ENCODE measurements around the gene TMEM164.

Gene TMEM164

DNA sequence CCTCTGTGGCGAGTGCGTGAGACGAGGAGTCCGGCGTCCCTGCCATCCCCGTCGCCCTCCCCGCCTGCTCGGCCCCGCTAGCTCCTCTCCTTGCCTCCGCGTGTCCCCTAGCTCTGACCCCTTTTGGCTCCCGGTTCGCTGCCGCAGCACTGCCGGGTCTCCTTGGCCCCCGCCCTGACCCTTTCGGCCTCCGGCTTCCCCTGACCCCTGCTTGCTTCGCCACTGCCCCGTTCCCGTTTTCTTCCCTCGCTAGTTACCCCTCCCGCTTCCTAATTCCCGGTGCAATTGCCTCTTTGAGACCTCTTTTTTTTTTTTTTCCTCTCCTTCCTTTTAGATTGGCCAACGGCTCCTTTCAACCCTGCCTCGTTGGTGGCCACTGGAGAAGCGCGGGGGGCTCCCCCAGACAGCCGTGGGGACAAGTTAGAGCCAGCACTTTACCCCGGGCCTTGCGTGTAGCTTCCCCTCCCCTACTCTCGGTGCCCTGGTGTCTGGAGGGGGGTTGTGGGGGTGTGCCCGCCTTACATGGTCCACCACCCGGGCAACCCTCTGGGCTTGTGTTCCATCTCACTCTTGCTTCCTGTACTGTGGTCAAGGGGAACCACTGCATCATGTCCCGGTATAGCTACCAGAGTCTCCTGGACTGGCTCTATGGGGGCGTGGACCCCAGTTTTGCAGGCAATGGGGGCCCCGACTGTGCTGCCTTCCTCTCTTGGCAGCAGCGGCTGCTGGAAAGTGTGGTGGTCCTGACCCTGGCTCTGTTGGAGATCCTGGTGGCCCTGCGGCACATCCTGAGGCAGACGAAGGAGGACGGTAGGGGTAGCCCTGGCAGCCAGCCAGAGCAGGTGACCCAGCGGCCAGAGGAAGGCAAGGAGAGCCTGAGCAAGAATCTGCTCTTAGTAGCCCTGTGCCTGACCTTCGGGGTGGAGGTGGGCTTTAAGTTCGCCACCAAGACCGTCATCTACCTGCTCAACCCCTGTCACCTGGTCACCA, 548 bp downstream of the TMEM164 start:
- peak in 3 of 4 experiments; percentile 29 to 33 (median 32) for DNase-seq

DNA sequence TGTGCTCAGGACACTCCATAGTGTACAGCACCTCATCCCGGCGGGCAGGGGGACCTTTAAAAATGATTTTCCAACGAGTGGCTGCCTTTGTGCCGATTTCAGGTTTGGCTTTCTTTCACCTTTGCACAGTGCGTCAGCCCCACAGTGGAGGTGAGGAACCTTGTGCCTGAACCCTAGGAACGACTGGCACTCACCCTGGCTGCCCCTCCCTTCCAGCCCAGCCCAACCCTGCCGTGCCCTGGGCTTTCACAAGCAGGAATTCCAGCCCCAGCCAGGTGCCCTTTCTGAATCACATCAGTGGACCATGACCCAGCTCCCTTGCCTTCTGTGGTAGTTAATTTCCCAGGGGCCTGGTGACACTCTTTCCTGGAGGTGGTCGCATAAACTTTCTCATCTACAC, 1.3 kb downstream of the TMEM164 start:
- no peak for DNase-seq

DNA sequence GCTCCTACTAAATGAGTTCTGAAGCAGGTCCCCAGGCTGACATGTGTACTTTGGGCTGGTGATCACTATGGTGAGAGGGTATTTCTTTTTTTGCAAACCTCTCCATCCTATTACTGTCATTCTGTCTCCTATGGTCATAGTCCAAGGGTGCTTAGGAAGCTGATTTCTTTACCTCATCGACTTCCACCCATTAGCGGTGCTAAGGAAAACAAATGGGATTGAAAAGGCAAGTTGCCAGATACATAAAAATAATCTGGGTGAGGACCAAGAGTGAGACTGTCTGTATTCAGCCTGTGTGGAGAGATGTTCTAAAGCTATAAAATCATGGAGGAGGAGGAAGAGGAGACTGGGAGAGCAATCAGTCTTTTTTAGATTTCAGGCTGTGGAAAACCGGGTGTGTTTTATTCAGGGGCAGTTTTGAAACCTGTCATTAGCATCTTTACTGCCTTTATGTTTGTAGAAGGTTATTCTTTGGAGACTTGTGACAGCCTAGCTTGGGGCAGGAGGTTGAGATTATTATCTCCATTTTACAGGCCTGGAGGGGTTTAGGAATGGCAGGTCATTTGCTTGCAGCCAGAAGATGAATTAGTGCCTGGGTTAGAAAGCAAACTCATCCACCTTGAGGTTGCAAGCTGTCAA, 1.9 kb downstream of the TMEM164 start:
- DNase-seq = no peak

DNA sequence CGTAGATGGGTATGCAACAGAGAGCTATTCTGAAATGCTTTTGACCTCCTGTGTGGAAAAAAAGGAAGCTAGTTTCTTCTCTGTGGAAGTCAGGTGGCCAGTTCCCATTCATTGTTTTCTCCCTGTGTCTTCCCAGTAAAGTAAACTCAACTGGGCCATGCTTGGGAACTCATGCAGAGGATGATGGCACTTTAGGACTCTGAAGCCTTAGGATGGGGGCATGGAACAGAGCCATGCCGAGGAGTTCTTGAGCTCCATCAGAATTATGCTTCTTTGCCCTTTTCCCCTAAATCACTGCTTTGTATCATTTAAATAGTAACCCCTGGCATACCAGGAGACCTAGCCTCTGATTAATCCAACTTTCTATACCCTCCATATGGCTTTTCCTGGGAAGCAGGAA, 3.2 kb downstream of the TMEM164 start:
- peak in 2 of 4 experiments; percentile 19 to 23 for DNase-seq

DNA sequence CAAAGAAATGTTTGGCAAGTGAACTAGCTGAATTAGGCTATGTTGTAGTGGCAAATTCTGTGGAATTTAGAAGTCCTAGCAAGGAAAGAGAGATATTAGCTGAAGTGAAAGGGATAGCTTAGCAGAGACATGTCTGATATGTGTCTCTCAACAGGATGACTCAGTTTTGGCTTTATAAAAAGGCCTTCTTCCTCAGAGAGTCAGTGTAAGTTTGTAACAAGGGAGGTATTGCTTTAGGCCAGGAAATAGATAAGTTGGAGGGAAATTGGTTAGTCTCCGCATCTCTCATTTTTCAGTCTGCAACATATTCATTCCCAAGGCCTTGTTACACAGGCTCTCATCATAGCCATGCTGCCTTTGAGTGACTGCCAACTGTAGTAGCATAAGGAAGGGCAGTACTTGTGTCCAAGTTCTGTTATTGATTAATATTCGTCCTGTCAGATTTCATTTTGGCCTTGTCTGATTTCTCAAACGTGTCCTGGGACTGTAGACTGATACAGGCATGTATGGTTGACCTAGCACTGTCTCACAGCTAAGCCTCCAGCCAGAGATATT, 4.0 kb downstream of the TMEM164 start:
- DNase-seq = peak in 1 of 4 experiments; percentile 18

DNA sequence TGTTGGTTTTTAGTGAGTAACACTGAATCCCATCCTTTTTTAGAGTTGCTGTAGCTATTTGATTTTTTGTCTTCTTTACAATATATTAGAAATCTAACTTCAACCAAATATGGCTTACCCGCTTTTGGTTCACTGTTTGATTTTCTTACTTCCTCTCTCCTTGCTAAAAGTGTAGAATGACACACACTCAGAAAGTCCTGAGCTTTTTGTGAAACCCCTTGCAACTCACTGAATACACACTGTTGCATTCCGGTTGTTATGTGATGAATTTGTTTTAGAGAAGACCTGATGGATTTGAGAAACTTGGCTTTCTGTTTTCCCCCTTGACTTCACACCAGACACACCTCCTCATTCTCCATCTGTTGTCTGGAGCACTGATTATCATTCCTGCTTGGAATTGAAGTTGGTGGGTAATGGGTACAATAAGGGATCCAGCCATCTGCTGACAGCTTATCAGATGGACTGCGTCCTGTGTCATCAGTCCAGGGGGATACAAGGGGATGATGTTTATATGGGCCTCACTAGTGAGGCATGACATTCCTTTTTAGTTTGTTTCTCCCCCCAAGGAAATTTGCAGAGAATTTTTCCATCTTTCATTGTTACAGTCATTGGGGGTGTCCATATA, 5.2 kb downstream of the TMEM164 start:
- DNase-seq = peak in 2 of 4 experiments; percentile 17 to 27

DNA sequence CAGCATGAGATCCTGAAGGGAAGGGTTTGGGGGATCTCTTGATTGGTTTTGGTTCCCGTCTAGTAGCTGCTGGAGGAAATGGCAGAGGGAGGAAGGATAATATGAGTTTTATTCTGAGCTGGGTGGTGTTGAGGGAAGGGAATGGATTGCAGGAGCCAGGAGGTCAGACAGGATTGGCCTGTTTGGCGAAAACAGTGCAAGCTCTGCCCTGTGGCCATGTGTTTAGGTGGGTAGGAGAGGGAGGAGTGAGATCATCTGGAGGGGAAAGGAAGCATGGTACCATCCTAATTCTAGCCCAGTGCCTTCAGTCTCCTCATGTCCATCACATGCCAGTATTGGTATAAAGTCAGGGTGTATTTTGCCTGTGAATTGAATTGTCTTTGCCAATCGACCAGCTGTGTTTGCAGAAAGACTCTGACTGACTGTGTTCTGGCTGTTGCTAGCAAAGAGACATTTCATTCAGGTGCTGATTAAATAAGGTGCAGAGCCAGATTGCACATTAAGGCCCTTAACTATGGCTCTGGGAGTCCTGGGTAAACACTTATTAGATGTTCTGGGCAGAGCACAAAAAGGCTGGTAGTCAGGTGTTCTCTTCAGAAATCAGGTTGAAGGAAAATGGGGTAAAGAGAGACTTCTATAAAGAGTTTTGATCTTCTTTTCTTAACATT, 10.0 kb downstream of the TMEM164 start:
- DNase-seq = no peak

DNA sequence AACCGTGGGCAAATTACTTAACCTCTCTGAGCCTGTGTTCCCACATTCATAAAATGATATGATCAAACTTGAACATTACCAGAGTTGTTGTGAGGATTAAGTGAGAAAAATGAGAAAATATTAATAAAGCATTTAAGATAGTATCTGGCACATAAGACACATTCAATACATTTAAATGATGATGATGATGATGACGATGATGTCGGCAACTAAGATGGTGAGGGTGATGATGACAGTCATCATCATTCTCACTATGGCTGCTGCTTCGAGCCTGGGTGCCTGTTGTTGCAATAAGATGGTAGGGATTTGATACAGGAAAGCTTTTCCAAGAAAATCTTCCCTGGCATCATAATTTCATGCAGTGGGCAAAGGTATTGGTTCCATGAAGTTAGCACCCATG, 11.1 kb downstream of the TMEM164 start:
- DNase-seq = no peak

DNA sequence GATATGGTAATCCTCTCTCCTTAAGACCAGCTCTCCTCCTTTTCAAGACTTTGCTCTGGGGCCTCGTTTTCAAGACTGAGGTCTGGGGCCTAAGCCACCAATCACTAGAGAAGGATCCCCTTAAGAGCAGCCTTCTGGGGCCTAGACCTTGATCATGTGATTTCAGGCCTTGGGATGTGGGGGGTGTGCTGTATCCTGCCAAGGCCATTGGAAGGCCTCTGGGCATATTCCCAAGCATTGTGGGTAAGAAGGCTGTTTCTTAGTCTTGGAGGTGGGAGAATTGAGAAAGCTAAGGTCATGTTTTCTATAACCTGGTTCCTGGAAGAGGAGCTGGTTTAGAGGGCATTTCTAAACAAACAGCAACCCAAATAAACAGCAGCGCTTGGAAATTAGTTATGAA, 12.1 kb downstream of the TMEM164 start:
- no peak for DNase-seq

DNA sequence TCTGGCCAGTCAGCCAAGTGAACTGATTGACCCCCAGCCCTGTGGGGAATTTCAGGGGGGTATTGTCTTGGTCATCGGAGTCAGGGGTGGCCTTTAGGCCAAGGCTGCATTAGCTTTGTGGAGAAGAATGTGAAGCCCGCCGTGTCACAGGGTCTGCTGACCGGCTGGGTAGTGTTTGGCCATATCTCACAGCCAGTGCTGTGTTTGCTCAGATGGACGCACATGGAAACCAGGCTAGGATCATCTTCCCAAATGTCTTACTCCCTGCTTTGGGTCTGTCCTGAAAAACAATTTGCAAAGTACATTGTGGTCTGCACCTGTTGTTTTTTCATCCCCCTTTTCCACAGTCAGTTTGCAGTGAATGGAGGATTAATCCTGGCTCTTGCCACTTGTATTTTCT, 13.0 kb downstream of the TMEM164 start:
- no peak for DNase-seq

DNA sequence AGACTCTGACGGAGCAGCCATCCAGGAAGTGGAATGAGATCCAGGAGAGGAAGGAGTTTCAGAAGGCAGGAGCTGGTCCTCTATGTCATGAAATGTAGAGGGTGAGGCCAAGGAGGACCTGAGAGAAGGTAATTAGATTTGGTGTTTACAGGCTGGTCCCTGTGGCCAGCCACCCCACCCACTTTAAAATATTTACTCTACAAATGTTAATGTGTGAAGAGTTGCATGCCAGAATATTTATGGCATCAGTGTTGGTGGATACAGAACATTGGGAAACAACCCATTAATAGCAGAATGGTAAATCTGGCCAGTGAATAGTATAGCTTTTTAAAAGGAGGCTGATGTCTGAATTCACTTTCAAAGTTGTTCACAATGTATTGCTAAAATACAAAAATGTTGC, 17.6 kb downstream of the TMEM164 start:
- no peak for DNase-seq

DNA sequence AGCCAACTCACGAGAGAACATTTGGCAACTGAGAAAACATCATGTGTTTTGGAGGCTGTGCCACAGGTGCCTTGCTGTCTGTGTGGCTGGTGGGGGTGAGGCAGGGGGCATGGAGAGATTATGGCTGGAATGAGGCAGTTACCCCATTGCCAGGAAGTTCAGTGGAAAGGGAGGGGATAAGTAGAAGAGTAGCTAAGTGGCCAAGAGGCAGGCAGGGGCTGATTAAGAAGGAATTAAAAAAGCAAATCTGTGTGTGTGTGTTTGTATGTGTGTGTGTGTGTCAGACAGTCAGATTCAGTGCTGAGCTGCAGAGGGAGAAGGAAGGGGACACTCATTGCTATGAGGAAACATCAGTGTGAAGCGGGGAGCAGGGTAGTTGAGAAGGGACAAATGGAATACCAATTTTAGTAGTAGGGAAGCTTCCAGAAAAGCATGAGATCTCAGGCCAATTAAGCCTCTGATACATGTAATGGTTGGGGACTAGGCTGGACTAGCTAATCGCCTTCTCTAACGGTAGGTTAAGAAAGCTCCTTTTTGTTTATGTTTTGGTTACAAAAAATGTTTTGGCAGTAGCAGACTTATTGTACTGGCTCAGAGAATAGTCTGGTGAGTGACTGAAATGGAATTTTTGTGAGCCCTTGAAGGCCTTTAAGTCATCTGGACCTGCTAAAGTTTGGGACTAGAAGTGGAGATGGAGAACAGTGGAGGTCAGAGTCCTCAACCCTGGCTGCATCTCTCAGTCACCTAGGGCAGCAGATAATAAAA, 18.5 kb downstream of the TMEM164 start:
- DNase-seq = no peak

DNA sequence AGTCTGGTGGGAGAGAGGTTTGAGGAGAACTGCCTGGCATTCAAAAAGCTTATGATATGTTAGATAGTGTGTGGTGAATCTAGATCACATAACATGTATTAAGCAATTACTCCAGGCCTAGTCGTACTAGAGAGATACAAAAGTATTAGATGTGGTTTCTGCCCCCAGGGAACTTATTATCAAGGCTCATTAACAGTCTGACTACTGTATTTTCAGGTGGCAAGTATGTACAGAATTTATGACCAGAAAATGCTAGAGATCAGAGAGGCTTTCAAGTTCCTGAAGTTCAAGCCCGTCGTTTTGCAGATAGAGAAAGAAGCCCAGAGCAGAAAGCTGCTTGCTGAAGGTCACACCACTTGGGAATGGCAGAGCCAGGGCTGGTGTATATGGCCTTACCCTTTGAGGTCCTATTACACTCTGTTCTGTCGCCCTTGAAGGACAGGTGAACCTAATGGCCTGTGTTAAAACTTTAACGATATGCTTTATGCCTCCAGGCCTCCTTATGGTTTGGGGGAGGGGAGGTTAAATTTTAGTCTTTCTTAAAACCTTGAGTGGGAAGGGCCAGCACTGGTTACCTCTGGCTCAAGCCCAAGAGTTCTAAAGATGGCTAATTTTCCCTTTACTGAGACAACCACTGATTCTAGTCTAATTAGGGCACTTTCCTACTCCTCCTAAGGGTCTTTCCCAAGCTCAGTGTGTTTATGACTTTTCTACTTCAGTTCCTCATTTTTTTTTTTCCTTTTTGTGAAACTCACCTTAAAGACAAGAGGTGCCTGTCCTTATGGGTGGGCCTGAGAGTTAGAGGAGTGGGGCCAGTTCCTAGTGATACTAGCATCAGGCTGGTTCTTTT, 19.9 kb downstream of the TMEM164 start:
- DNase-seq = no peak

DNA sequence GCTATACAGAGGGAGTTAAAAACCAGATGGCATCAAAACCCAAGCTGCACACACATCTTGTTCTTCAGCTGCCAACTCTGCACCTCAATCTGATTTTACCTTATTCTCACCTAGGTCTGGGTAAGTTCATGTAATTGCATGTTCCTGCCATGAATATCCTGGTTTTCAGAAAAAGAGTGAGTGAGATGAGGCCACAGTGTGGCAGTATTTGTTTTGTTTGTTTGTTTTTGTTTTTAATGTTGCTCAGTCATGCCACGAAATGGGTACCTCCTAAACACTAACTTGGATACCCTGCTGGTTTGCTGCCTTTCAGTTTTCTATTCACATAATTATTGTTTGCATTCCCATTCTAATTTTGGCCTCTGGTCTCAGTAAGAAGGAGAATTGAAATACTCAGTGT, 22.5 kb downstream of the TMEM164 start:
- no peak for DNase-seq

DNA sequence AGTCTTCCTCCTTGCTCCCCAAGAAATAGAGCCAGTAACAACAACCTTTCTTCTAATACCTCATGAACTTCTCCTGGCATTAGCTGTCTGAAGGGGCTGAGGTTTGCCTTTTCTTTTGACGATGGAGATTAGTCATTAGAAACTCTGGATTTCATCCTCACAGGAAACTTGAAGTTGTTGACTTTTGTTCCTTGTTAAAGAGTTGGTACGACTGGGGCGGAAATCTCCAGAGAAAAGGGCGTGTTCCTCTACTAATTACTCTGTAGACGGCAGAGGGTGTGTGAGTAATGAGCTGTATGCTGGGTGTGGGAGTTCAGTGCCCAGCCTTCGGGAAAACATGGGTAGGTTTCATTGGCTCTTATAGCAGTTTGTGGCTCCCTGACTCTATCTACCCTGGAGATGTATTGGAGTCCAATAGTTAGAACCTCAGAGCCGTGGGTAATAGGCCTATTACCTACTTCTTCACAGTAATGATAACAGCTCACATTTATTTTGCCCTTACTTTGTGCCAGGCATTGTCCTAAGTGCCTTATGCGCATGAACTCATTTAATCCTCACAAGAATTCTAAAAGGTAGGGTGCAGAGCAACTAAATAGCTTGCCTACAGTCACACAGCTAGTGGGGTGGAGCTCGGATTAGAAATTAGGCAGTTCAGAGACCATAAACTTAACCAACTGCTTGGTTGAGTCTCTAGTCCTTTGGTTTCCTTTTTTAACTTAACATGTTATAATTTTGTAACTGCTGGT, 23.4 kb downstream of the TMEM164 start:
- peak; percentile 67 to 87 (median 76) for DNase-seq

DNA sequence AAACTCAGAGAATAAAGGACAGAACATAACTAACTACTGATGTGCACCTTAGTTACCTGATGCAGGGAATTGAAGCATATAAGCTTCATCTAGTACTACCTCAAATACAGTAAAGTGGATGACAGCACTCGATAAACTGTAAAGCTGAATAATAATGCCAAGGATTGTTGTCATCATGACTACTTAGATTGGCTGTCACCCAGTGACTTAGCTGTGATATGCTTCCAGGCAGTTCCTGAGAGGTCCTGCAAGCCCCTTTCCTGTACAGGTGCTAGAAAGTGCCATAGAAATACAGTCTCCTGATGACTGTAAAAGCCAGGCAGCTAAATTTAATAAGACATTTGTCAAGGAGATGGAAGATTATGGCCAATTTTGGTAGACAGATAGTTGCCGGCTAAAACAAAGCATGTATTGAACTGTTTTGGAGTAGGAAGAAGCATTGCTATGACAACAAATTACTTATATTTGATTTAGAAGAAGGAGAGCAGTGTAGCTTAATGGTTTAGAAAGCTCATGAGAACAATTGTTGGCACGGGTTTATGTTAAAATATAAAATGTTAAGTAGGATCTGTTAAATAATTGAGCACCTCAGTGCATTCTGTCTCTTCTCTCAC, 29.7 kb downstream of the TMEM164 start:
- DNase-seq = no peak

DNA sequence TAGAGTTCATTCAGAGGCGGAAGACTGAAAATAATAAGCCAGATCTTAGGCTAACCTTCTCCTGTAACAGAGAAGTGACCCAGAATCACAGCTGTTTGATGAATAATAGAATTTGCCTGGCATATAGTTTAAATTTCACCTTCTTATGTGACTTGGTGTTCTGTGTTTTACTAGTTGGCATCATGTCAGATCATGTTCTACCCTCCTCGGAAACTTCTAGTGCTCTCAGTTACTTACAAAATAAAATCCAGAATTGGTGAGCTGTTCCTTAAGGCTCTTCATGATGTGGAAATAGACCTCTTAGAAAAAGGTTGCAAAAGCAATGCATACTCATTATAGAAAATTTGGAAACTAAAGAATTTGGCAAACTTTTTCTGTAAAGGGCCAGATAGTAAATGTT, 31.1 kb downstream of the TMEM164 start:
- DNase-seq = no peak

DNA sequence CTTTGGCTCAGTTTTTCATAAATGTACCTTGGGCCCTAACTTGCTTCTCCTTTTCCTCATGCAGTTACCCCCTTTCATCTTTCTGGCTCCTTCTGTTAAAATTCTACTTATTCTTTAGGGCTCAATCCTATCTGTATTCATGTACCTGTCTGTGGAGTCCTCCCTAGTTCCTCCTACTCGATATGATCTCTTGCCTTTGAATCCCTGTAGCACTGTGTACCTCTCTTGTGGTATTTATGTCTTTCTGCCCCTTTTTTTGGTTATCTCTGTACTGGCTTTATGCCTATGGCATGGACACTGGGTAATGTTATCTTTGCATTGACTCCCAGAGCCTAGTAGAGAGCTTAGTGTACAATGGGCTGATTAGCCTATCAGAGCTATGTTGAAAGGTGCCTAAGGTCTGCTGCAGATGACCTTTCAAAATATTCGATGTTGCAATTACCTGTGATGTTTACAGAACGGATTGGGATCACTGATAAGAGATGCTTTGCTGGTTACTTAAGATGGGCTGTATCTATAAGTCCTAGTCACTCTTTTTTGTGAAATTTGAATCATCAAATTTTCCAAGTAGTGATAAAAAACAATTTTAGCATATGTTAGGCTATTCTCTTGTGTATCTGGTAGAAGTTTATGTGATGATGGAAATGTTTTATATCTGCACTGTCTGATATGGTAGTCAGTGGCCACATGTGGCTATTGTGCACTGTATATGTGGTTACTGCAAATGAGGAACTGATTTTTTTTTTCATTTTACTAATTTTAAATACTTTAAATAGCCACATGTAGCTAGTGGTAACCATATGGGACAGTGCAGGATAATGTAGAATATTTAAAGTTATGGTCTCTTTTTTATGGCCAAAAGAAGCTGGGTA, 33.5 kb downstream of the TMEM164 start:
- peak in 1 of 4 experiments; percentile 25 for DNase-seq

DNA sequence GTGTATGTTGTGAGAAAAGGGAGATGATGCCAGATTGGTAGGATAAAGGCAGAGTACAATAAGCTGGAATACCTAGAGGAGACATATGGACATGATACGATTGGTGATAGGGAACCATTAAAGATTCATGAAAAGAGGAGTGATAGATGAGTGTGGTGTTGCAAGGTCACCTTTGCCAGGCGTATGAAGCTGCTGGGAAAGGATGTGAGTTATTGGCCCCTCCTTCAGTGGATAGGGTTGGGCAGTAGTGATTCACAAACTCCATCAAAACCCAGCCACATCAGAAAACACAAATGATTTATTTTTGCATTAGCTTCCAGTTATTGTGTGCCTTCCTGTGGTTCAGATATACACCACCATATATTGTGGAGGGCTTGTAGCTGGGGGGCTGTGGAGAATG, 34.3 kb downstream of the TMEM164 start:
- no peak for DNase-seq
